CD4-positive, alpha-beta T cell treated with Interleukin-2 at 100 ng/mL for 4 hours (primary cell): ENCODE data around the gene UNC119B.

ENCODE experiments used
- DNase-seq: peaks from one replicate; pipeline ENCODE4 v3.0.0-alpha.2; 2020; ENCODE audit warnings: low spot score

Gene UNC119B

DNA sequence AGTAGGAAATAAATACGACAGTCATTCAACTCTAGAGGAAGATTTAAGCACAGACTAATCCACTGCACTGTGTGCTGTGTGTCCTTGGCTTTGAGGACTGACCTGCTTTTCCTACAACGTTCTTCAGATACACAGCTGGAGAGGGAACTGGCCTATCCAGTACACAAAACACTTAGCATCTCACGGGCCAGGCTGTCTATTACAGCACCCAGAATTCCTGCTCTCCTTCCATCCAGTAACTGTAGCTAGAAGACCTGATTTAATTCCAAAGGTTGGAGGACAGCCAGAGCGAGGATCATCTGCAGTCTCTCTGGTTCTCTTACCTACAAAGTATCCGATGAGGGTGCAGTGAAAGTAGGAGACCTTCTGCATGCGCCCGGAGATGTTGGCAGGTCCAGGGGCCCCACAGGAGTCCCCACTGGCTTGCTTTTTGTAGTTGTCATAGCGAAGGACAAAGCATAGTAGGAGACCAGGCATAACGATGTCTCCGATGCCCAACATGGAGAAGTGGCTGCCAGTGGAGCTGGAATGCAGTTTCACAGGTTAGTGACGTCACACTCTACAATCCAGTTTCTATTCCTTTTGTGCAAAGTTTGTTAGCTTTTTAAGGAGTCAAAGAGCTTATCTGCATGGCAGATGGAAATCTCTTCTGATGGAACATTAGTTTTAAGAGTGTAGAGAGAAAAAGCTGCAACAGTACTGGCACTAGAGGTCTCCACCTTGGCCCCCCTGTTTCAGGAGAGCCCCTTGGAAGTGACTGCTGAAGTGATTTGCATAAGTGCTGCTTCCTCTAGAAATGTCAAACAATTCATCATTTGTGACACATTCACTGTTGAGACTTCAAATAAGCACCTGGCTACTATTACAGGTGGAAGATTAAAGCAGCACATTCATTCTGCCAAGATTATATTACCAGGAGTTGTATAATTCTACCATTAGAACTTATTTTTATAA is 57.1 kb downstream of the UNC119B start:
- DNase-seq = no peak

DNA sequence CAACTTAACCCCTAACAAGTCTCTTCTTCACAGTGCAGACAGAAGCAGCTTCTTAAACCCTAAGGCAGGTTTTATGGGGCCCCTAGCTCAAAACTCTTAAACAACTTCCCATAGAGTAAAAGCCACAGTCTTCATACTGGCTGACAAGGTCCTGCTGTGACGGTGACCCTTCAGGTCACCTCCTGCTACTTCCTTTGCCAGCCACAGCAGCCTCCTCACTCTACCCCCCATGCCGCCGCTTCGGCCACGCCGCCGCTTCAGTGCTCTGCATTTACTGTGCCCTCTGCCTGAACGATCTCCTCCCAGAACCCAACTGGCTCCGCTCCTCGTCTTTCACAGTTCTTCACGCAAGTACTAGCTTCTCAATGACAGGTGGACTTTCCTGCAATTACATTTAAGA is 60.8 kb downstream of the UNC119B start:
- no peak for DNase-seq
